ENCODE measurements around the gene COL8A1. TPM values are rescaled to one million over a fixed set of nuclear protein-coding genes. Genes with fewer than 3 reads are reported as not detected.

The COL8A1 gene
- total RNA-seq, 6 experiments from 2014 or later = 0.56 to 1.5 (median 0.79) TPM

DNA sequence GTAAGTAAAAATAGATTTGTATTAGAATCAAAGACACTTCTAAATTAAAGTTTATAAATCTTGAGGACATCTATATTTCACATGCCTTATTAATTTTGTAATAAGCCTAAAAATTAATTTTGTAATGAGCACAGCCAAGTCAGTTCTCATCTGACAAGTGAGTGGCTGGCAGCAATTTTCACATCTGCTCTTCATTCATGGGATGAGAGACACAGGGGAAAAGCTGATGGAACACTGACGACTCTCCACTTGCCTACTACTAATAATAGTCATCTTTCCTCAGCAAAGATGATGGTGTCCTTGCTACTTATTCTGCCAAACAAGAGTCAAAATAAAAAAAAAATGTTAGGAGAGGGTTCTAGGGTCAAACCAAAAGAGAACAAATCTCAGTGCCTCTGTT, 164.9 kb downstream of the COL8A1 start:
- Histone ChIP-seq H3K9me3 (no peaks in the 10 kb centered on the region), H3K4me1 (no peaks in the 10 kb centered on the region), H3K27ac (no peak overlapping the region), H3K4me3 (no peak overlapping the region), H3K36me3 (no peaks in the 10 kb centered on the region), H3K27me3 (no peaks in the 10 kb centered on the region)
- ATAC-seq (no peak), DNase-seq (no peak)
- WGBS (ENCODE audit: insufficient coverage, low coverage, low lambda C conversion rate, missing lambda C conversion rate) = 83% methylated on average over 1 of the region's 1 CpG
- TF ChIP-seq, protein P1, sequence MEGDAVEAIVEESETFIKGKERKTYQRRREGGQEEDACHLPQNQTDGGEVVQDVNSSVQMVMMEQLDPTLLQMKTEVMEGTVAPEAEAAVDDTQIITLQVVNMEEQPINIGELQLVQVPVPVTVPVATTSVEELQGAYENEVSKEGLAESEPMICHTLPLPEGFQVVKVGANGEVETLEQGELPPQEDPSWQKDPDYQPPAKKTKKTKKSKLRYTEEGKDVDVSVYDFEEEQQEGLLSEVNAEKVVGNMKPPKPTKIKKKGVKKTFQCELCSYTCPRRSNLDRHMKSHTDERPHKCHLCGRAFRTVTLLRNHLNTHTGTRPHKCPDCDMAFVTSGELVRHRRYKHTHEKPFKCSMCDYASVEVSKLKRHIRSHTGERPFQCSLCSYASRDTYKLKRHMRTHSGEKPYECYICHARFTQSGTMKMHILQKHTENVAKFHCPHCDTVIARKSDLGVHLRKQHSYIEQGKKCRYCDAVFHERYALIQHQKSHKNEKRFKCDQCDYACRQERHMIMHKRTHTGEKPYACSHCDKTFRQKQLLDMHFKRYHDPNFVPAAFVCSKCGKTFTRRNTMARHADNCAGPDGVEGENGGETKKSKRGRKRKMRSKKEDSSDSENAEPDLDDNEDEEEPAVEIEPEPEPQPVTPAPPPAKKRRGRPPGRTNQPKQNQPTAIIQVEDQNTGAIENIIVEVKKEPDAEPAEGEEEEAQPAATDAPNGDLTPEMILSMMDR (IDR thresholded peaks at IDR 0.05) = no peak
- TF ChIP-seq POLR2A (IDR thresholded peaks at IDR 0.05) = no peak
- intact Hi-C loops (cut with DNase I) = no loop called here

DNA sequence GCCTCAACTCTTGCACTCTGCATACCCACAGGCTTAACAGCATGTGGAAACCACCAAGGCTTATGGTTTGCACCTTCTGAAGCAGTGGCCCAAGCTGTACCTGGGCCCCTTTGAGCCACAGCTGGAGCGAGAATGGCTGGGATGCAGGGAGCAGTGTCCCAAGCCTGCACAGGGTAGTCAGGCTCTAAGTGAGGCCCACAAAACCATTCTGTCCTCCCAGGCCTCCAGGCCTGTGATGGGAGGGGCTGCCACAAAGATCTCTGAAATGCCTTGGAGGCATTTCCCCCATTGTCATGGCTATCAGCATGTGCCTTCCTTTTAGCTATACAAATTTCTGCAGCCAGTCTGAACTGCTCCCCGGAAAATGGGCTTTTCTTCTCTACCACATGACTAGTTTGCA, 166.8 kb downstream of the COL8A1 start:
- H3K4me3 ChIP-seq = no peak overlapping the region
- H3K27me3 ChIP-seq = no peaks in the 10 kb centered on the region
- DNase-seq (no peak), ATAC-seq (no peak)
- 100% methylated on average over 2 of the region's 2 CpGs for WGBS (ENCODE audit: insufficient coverage, low coverage, low lambda C conversion rate, missing lambda C conversion rate)
- H3K9me3 ChIP-seq = no peaks in the 10 kb centered on the region
- H3K4me1 ChIP-seq = no peaks in the 10 kb centered on the region
- H3K27ac ChIP-seq = no peak overlapping the region
- intact Hi-C loops (cut with DNase I) = no loop called here
- TF ChIP-seq, protein P1 (IDR thresholded peaks at IDR 0.05) = no peak
- no peak for TF ChIP-seq POLR2A (IDR thresholded peaks at IDR 0.05)
- H3K36me3 ChIP-seq = no peaks in the 10 kb centered on the region

DNA sequence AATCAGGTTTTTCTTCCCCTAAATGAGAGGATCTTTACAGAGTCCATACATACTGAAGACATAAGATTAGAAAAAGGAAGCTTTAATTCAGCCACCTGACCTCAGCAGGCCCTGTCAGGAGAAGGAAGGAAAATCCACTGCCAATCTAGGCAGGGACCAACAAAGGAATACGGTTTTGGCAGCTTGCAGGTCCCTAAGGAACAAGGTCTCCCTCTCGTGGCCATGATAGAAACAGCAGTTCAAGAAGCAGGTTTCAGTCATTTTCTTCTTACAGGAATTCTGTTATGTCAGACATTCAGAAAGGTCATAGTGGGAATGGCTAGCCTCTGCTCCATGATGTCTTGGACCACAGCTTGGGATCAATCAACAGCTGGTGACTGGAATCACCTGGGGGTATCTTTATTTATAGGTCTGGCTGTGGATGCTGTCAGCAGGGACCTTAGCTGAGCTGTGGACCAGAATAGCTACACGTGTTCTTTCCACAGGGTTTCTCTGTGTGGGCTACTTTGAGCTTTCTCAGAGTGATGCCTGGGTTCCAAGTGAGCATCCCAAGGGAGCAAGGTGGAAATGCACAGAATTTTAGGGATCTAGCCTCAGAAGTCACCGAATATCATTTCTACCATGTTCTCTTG, 169.9 kb downstream of the COL8A1 start:
- no peak overlapping the region for H3K27ac ChIP-seq
- no peaks in the 10 kb centered on the region for H3K36me3 ChIP-seq
- no peaks in the 10 kb centered on the region for H3K27me3 ChIP-seq
- H3K4me1 ChIP-seq = no peaks in the 10 kb centered on the region
- 69% methylated on average over 3 of the region's 4 CpGs for WGBS (ENCODE audit: insufficient coverage, low coverage, low lambda C conversion rate, missing lambda C conversion rate)
- no peaks in the 10 kb centered on the region for H3K9me3 ChIP-seq
- no peak for DNase-seq
- H3K4me3 ChIP-seq = no peak overlapping the region
- peak; percentile 83 to 87 (median 84) for ATAC-seq
- no peak for TF ChIP-seq POLR2A (IDR thresholded peaks at IDR 0.05)
- TF ChIP-seq, protein P1 (IDR thresholded peaks at IDR 0.05) = peak; percentile 52 to 78 (median 78)
- intact Hi-C loops (cut with DNase I) = no loop called here

DNA sequence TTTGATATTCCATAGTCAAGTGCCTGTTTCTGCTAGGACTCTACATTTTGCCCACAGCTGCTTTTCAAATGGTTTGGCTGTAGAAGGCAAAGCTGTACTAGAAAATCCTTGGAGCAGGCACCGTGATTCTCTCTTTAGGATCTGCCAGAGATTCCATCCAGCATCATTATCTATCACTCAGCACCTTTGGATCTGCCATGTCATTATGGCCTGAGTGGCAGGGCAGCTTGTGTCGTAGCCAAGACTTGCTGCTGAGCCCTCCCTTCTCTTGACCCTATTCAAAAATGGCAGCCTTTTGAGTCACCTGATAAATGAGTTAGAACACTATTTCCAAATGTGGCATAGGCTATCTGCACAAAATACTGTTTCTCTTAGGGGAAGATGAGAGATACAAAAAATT, 171.2 kb downstream of the COL8A1 start:
- no peak overlapping the region for H3K4me3 ChIP-seq
- ATAC-seq = no peak
- TF ChIP-seq POLR2A (IDR thresholded peaks at IDR 0.05) = no peak
- TF ChIP-seq, protein P1 (IDR thresholded peaks at IDR 0.05) = no peak
- H3K27ac ChIP-seq = no peak overlapping the region
- H3K27me3 ChIP-seq = no peaks in the 10 kb centered on the region
- no peak for DNase-seq
- intact Hi-C loops (cut with DNase I) = no loop called here
- WGBS (ENCODE audit: insufficient coverage, low coverage, low lambda C conversion rate, missing lambda C conversion rate) = 71% methylated on average over 1 of the region's 2 CpGs
- H3K36me3 ChIP-seq = no peaks in the 10 kb centered on the region
- H3K4me1 ChIP-seq = no peaks in the 10 kb centered on the region
- no peaks in the 10 kb centered on the region for H3K9me3 ChIP-seq
